ENCODE results near the gene RALB.

RALB gene

DNA sequence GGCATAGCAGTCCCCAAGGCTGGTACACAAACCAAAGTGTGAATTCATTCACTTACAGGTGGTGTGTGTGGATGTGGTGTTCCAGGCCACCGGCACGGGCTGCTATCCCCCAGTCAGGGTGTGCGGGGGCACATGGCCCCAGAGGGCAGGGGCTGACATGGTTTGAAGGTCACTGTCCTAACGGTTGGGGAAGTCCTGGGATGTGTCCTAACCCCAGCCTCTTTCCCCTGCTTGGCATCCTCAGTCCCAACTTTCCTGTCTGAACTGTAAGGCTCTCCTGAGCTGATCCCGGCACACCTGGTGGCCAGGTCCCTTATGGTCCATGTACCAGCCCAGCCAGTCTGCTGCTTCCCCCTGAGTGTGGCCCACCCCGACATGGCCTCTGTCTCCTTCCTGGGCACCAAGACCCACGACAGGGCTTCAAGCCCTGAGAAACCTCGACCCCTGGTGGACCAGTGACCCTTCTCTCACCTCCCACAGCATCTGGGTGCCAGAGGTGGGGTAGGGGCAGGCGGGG, 27.0 kb upstream of the RALB start:
- Histone ChIP-seq H2BK120ac (ENCODE audit: low read depth, low read length) (no peak overlapping the region), H3K4me1 (ENCODE audit: control insufficient read depth, insufficient read depth, low read depth, low read length) (peaks cover 13% of the 10 kb centered on the region), H3K36me3 (ENCODE audit: control insufficient read depth in 1 of 2, insufficient read depth in 2 of 2, low read depth in 1 of 2, low read length in 2 of 2) (peaks cover 7 to 18% of the 10 kb centered on the region in 2 experiments), H4K91ac (ENCODE audit: low read length) (no peak overlapping the region), H2BK12ac (ENCODE audit: low read length in 2 of 2) (no peak overlapping the region), H3K9me3 (ENCODE audit: control insufficient read depth, low read length) (no peaks in the 10 kb centered on the region), H3K27ac (ENCODE audit: low read length, poor library complexity, severe bottlenecking) (no peak overlapping the region), H3K23ac (ENCODE audit: low read length in 2 of 2) (no peak overlapping the region), H2AFZ (ENCODE audit: low read depth, low read length) (no peak overlapping the region), H3K4me3 (ENCODE audit: insufficient read depth in 1 of 2, low read depth in 1 of 2, low read length in 2 of 2) (no peak overlapping the region), H3K14ac (ENCODE audit: low read length in 2 of 2) (no peak overlapping the region), H2BK15ac (ENCODE audit: low read depth, poor library complexity, severe bottlenecking) (no peak overlapping the region), H3K4me2 (ENCODE audit: low read length, poor library complexity, severe bottlenecking) (no peak overlapping the region), H4K8ac (ENCODE audit: low read length) (no peak overlapping the region), H3K18ac (ENCODE audit: low read depth in 1 of 2, low read length in 2 of 2) (no peak overlapping the region), H3K27me3 (ENCODE audit: control insufficient read depth in 1 of 2, insufficient read depth in 1 of 2, low read length in 2 of 2) (peaks cover 3 to 14% of the 10 kb centered on the region in 2 experiments), H3K79me1 (replicated peaks; ENCODE audit: low read length, poor library complexity, severe bottlenecking) (peaks cover 11% of the 10 kb centered on the region), H3K9ac (ENCODE audit: low read length) (no peak overlapping the region), H2AK5ac (ENCODE audit: low read length, severe bottlenecking) (no peak overlapping the region), H3K4ac (ENCODE audit: low read depth in 1 of 2, low read length in 2 of 2) (no peak overlapping the region), H2BK5ac (ENCODE audit: low read depth, low read length, poor library complexity, severe bottlenecking) (no peak overlapping the region)
- WGBS = 92% methylated on average over 9 of the region's 9 CpGs
- DNase-seq = no peak

GRCh38 chr2:120226316-120226715, 26.3 kb upstream of the RALB start:
- no peak overlapping the region for H2AFZ ChIP-seq (ENCODE audit: low read depth, low read length)
- no peak overlapping the region for H3K4me2 ChIP-seq (ENCODE audit: low read length, poor library complexity, severe bottlenecking)
- H2AK5ac ChIP-seq (ENCODE audit: low read length, severe bottlenecking) = no peak overlapping the region
- 95% methylated on average over 9 of the region's 9 CpGs for WGBS
- no peak overlapping the region for H3K4ac ChIP-seq (ENCODE audit: low read depth in 1 of 2, low read length in 2 of 2)
- no peak overlapping the region for H4K91ac ChIP-seq (ENCODE audit: low read length)
- no peak overlapping the region for H2BK5ac ChIP-seq (ENCODE audit: low read depth, low read length, poor library complexity, severe bottlenecking)
- H4K8ac ChIP-seq (ENCODE audit: low read length) = no peak overlapping the region
- H3K23ac ChIP-seq (ENCODE audit: low read length in 2 of 2) = no peak overlapping the region
- H2BK120ac ChIP-seq (ENCODE audit: low read depth, low read length) = no peak overlapping the region
- H3K4me3 ChIP-seq (ENCODE audit: insufficient read depth in 1 of 2, low read depth in 1 of 2, low read length in 2 of 2) = no peak overlapping the region
- peak overlapping the region; percentile 8 for H2BK15ac ChIP-seq (ENCODE audit: low read depth, poor library complexity, severe bottlenecking)
- no peak overlapping the region for H3K18ac ChIP-seq (ENCODE audit: low read depth in 1 of 2, low read length in 2 of 2)
- no peak overlapping the region for H3K27ac ChIP-seq (ENCODE audit: low read length, poor library complexity, severe bottlenecking)
- peaks cover 3 to 14% of the 10 kb centered on the region in 2 experiments for H3K27me3 ChIP-seq (ENCODE audit: control insufficient read depth in 1 of 2, insufficient read depth in 1 of 2, low read length in 2 of 2)
- H3K79me1 ChIP-seq (replicated peaks; ENCODE audit: low read length, poor library complexity, severe bottlenecking) = peaks cover 11% of the 10 kb centered on the region
- peaks cover 13% of the 10 kb centered on the region for H3K4me1 ChIP-seq (ENCODE audit: control insufficient read depth, insufficient read depth, low read depth, low read length)
- no peaks in the 10 kb centered on the region for H3K9me3 ChIP-seq (ENCODE audit: control insufficient read depth, low read length)
- no peak overlapping the region for H3K14ac ChIP-seq (ENCODE audit: low read length in 2 of 2)
- H3K36me3 ChIP-seq (ENCODE audit: control insufficient read depth in 1 of 2, insufficient read depth in 2 of 2, low read depth in 1 of 2, low read length in 2 of 2) = peaks cover 7 to 12% of the 10 kb centered on the region in 2 experiments
- no peak overlapping the region for H2BK12ac ChIP-seq (ENCODE audit: low read length in 2 of 2)
- H3K9ac ChIP-seq (ENCODE audit: low read length) = no peak overlapping the region
- no peak for DNase-seq

DNA sequence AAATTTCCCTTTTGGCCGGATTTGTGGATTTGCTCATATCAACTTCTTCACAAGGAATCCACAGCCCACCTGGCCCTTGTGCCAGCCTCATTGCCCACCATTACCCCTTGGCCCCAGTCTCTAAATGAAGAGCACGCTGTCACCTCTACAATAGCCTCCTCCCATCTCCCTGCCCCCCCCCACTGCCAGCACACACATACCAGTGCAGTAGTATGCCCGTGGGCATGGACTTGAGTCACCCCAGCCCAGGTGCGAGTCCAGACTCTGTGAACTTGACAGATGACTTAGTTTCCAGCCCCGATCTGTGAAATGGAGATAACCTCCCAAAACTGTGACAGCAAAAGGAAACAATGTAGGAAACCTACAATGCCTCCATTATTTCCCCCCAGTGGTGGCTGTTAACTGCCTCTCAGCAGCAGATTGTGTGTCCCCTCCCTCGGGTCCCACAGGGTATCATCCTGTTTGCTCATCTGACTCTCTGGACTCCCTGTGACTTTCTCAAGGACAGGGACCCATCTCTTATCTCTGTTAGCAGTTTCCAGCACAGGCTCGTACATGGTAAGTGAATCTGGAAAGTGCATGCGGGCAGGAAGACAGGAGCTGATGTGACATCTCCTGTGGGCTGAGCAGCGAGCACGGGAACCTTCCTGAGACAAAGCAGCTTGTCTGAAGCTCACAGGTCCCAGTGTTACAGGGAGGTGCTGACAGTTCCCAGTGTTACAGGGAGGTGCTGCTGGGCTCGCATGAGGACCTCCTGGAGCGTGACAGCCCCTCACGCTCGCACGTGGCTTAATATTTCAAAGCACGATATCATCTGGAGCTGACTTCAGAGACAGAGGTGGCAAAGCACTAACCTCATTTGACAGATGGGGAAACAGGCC, 25.3 kb upstream of the RALB start:
- Histone ChIP-seq H2BK120ac (ENCODE audit: low read depth, low read length) (no peak overlapping the region), H3K14ac (ENCODE audit: low read length in 2 of 2) (no peak overlapping the region), H3K4me2 (ENCODE audit: low read length, poor library complexity, severe bottlenecking) (no peak overlapping the region), H2BK5ac (ENCODE audit: low read depth, low read length, poor library complexity, severe bottlenecking) (no peak overlapping the region), H4K8ac (ENCODE audit: low read length) (no peak overlapping the region), H2AFZ (ENCODE audit: low read depth, low read length) (no peak overlapping the region), H4K91ac (ENCODE audit: low read length) (no peak overlapping the region), H3K18ac (ENCODE audit: low read depth in 1 of 2, low read length in 2 of 2) (no peak overlapping the region), H2BK12ac (ENCODE audit: low read length in 2 of 2) (no peak overlapping the region), H3K4me1 (ENCODE audit: control insufficient read depth, insufficient read depth, low read depth, low read length) (peaks cover 8% of the 10 kb centered on the region), H3K27ac (ENCODE audit: low read length, poor library complexity, severe bottlenecking) (no peak overlapping the region), H2AK5ac (ENCODE audit: low read length, severe bottlenecking) (no peak overlapping the region), H3K9me3 (ENCODE audit: control insufficient read depth, low read length) (no peaks in the 10 kb centered on the region), H3K4ac (ENCODE audit: low read depth in 1 of 2, low read length in 2 of 2) (no peak overlapping the region), H3K79me1 (replicated peaks; ENCODE audit: low read length, poor library complexity, severe bottlenecking) (peaks cover 6% of the 10 kb centered on the region), H3K9ac (ENCODE audit: low read length) (no peak overlapping the region), H3K36me3 (ENCODE audit: control insufficient read depth in 1 of 2, insufficient read depth in 2 of 2, low read depth in 1 of 2, low read length in 2 of 2) (peaks cover 2 to 5% of the 10 kb centered on the region in 2 experiments), H2BK15ac (ENCODE audit: low read depth, poor library complexity, severe bottlenecking) (no peak overlapping the region), H3K27me3 (ENCODE audit: control insufficient read depth in 1 of 2, insufficient read depth in 1 of 2, low read length in 2 of 2) (peaks cover 3 to 14% of the 10 kb centered on the region in 2 experiments), H3K23ac (ENCODE audit: low read length in 2 of 2) (no peak overlapping the region), H3K4me3 (ENCODE audit: insufficient read depth in 1 of 2, low read depth in 1 of 2, low read length in 2 of 2) (no peak overlapping the region)
- WGBS = 70% methylated on average over 16 of the region's 16 CpGs
- no peak for DNase-seq

DNA sequence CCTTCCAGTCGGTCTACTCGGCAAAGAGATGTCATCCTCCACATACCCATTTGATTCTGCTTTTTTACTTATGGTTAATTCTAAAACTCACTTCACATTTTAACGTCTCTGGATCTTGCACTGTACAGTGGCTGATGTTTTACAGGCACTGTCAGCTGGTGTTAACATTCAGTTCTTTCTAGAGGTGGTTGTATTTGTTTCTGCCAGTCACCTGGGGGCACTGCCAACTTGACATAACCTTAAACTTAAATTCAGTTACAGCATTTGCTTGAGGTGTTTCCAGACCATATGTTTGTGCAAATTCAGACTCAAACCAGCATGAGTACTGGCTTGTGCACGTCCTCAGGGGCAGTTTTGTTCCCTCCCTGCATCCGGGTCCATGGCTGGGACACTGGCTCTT, 24.1 kb upstream of the RALB start:
- no peak overlapping the region for H3K4me2 ChIP-seq (ENCODE audit: low read length, poor library complexity, severe bottlenecking)
- no peak overlapping the region for H3K9ac ChIP-seq (ENCODE audit: low read length)
- H3K4me1 ChIP-seq (ENCODE audit: control insufficient read depth, insufficient read depth, low read depth, low read length) = peaks cover 2% of the 10 kb centered on the region
- H4K91ac ChIP-seq (ENCODE audit: low read length) = no peak overlapping the region
- no peaks in the 10 kb centered on the region for H3K79me1 ChIP-seq (replicated peaks; ENCODE audit: low read length, poor library complexity, severe bottlenecking)
- no peak overlapping the region for H2BK120ac ChIP-seq (ENCODE audit: low read depth, low read length)
- no peak overlapping the region for H3K4me3 ChIP-seq (ENCODE audit: insufficient read depth in 1 of 2, low read depth in 1 of 2, low read length in 2 of 2)
- no peak overlapping the region for H3K14ac ChIP-seq (ENCODE audit: low read length in 2 of 2)
- no peak for DNase-seq
- H3K18ac ChIP-seq (ENCODE audit: low read depth in 1 of 2, low read length in 2 of 2) = no peak overlapping the region
- H3K27me3 ChIP-seq (ENCODE audit: control insufficient read depth in 1 of 2, insufficient read depth in 1 of 2, low read length in 2 of 2) = peaks cover 3 to 14% of the 10 kb centered on the region in 2 experiments
- H3K4ac ChIP-seq (ENCODE audit: low read depth in 1 of 2, low read length in 2 of 2) = no peak overlapping the region
- H3K27ac ChIP-seq (ENCODE audit: low read length, poor library complexity, severe bottlenecking) = no peak overlapping the region
- H3K36me3 ChIP-seq (ENCODE audit: control insufficient read depth in 1 of 2, insufficient read depth in 2 of 2, low read depth in 1 of 2, low read length in 2 of 2) = no peaks in the 10 kb centered on the region
- no peak overlapping the region for H2BK15ac ChIP-seq (ENCODE audit: low read depth, poor library complexity, severe bottlenecking)
- no peak overlapping the region for H3K23ac ChIP-seq (ENCODE audit: low read length in 2 of 2)
- WGBS = 90% methylated on average over 4 of the region's 5 CpGs
- H2BK12ac ChIP-seq (ENCODE audit: low read length in 2 of 2) = no peak overlapping the region
- H2AFZ ChIP-seq (ENCODE audit: low read depth, low read length) = no peak overlapping the region
- no peak overlapping the region for H2AK5ac ChIP-seq (ENCODE audit: low read length, severe bottlenecking)
- H3K9me3 ChIP-seq (ENCODE audit: control insufficient read depth, low read length) = no peaks in the 10 kb centered on the region
- no peak overlapping the region for H2BK5ac ChIP-seq (ENCODE audit: low read depth, low read length, poor library complexity, severe bottlenecking)
- no peak overlapping the region for H4K8ac ChIP-seq (ENCODE audit: low read length)

All from mesenchymal stem cell (in vitro differentiated cells and primary cell).